ENCODE data around the gene NPW.

NPW gene

DNA sequence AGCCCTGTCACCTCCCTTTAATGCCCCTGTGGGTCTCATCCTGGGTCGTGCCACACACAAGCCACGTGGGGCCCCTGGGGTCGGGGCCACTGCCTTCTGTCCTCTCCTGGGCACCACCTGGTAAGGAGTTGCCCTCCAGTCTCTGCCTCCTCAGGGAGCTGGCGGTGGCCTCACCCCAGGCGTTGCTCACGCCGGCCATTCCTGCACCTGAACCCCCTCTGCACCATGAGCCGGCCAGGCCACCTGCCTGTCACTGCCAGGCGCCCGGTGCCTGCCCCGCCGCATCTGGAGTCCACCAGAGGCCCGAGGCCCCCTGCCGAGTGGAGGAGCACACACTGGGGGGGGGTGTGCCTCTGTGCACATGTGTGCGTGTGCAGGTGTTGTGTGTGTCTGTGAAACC, 17.5 kb downstream of the NPW start:
- DNase-seq = no peak

DNA sequence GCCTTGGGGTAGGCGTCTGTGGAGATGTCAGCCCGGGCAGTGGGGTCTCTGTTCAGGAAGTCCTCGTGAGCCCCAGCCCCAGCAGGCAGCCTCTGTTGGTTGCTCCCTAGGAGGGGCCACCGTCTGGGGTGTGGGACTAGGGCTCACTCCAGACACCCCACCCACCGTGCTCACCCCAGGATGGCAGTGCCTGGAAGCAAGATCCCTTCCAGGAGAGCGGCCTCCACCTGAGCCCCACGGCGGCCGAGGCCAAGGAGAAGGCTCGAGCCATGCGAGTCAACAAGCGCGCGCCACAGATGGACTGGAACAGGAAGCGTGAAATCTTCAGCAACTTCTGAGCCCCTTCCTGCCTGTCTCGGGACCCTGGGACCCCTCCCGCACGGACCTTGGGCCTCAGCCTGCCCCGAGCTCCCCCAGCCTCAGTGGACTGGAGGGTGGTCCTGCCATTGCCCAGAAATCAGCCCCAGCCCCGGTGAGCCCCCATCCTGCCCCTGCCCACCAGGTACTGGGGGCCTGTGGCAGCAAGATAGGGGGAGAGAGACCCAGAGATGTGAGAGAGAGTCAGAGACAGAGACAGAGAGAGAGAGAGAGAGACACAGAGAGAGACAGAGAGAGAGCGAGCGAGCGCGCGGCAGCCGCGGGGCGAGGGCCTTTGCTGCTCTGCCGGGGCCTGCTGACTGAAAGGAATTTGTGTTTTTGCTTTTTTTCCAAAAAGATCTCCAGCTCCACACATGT, 18.2 kb downstream of the NPW start:
- no peak for DNase-seq

GRCh38 chr16:2038382-2039231, 19.0 kb downstream of the NPW start:
- DNase-seq = no peak

DNA sequence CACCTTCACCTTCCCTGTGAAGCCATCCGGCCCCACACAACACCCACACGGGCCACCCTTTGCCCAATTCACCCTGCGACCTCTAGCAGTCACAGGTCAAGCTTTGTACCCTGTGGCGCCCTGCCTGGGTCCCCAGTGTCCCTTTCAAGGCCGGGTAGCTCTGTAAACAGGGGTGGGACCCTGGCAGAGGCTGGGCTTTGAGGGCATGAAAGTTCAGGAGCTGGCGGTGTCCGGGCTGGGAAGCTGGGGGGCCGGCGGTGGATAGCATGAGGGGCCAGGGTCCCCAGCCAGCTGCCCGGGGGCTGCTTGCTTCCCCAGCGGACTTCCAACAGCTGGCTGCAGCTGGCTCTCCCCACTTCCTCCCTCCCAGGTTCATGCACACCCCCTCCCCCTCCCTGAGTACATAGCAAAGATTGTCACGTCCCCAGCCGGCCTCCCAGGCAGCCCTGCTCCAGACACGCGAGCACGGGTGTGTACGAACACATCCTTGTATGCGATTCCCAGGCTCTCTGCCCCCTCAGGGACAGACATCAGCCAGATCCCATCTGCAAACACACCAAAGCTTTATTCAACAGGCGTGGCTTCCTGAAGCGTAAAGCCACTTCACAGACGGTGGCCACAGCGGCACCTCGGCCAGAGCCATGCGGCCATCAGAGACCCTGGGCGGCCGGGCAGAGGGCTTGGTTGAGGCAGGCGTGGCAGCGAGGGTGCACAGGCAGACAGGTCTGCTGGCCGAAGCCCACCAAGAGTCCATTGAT, 19.9 kb downstream of the NPW start:
- DNase-seq = peak; percentile 17

DNA sequence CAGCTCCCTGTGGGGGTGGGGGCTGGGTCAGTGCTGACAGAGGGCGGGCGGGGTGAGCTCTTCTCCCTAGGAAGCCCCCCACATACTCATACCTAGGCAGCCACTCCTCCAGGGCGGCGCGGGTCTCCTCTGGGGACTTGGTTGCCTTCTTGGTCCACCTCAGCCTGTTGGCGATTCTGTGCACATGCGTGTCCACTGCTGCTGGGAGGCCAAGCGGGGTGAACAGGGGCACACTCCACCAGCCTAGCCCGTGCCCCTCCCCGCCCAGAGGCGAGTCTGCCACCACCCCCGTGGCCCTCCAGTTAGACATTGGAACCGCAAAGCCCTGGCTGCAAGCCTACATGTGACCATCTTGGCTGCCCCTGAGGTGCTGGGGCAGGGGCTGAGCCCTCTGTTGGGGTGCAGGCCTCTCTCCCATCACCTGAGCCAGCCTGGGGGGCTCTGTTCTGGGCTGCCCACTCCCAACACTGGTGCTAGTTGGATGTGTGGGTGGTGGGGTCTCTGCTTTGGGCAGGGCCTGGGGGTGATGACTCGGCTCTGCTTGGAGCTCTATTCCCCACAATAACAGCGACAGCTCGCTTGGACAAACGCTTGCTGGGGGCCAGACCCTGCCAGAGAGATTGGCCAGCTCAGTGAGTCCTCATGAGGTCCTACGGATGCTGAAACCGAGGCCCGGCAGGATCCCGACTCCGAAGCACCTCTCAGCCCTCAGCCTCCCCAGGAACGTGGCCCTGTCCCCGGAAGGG, 20.6 kb downstream of the NPW start:
- DNase-seq = no peak

DNA sequence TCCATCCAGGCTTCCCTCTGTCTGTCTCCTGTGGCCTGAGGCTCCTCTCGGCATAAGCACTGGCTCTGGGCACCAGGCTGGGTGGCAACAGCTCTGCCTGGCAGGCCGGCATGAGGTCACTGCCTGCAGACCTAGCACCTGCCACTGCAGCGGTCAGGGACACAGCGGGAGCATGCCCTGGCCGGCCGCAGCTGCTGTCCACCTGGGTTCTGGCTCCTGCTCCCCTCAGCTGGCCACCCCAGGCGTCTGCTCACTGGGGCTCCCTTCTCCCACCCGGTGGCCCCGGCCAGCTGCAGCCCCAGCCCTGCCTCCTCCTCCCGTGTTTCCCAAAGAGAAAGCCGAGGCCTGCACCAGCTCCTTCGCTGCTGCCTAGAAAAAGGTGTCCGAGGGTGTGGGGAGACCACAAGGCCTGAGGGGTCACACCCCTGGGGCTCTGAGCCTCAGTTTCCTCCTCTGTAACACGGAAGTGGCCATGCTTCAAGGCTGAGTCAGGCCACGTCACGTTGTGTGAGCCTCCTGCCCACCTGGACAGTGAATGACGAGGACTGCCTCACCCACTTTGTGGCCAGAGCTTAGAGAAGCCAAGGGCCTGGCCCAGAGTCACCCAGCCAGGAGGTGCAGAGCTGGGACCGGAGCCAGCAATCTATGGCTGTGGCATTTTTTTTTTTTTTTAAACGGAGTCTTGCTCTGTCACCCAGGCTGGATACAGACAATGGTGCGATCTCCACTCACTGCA, 21.4 kb downstream of the NPW start:
- DNase-seq = no peak

- DNase-seq = peak; percentile 88
These were observed 22.8 kb downstream of the NPW start for GRCh38 chr16:2042171-2042985.

- DNase-seq = peak; percentile 85
These were observed 23.5 kb downstream of the NPW start for GRCh38 chr16:2042986-2043666.

DNA sequence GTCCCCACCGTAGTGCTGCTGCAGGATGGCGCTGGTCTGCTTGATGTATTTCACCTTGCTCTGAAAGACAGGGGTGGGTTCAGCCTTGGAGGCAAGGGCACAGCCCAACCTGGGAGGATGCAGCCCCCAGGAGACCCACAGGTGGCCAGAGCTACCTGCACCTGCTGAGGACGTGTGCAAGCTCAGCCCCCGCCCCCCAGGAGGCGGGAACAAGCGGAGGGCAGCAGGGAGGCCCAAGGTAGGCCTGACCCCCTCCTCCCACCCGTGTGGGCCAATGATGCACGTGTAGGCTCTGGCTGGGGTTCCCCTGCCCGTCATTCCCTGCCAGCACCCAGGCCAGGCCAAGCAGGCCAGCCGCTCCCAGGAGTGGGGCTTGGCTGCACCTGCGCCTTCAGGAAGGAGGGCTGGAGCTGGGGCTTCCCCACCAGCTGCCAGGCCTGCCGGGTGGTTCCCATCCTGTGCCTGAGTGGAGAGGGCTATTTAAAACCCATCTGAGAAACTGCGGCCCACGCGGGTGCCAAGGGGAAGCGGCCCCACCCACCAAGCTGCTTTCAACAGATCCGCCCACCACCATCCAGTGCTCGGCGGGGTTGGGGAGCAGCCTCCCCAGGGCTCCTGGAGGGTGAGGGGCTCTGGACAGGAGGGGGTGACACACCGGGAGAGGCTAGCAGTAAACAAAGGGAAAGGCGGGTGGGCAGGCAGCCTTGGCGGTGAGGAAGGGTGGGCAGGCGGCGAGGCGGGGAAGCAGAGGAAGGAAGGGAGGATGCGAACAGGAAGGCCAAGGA, 24.3 kb downstream of the NPW start:
- peak; percentile 47 for DNase-seq

- DNase-seq = peak; percentile 9
These were observed 25.0 kb downstream of the NPW start for GRCh38 chr16:2044541-2044940.

- no peak for DNase-seq
These were observed 26.6 kb downstream of the NPW start for GRCh38 chr16:2045965-2046892.

DNA sequence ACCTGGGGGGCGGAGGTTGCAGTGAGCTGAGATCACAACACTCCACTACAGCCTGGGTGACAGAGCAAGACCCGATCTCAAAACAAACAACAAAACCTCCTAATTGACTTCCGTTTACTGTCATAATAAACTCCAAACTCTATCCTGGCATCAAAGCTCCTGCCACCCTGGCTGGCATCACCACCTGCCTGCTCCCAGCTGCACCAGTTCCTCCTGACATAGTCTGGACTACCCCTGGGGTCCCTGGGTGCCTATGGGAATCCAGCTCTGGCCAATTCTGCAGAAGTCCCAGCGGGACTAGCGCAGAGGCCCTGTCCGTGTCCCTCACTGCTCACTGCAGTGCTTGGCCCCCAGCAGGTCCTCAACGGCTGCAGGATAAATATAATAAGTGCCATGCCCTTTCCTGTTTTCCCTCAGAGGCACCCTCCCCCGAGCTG, 27.3 kb downstream of the NPW start:
- peak; percentile 50 for DNase-seq

GRCh38 chr16:2047330-2048115, 27.9 kb downstream of the NPW start, which contains the start of the genes NTHL1 and TSC2:
Gene NTHL1, minus strand, starts transcription at chr16:2047834. Its CDS starts 11 bp downstream, at chr16:2047823.
Gene TSC2, plus strand, starts transcription at chr16:2047985. Its CDS starts 631 bp downstream, at chr16:2048616.
- DNase-seq = peak; percentile 84

- no peak for DNase-seq
These were observed 28.5 kb downstream of the NPW start for GRCh38 chr16:2048116-2048543.

- DNase-seq = no peak
These were observed 33.6 kb downstream of the NPW start for GRCh38 chr16:2053211-2053610.

- no peak for DNase-seq
These were observed 34.3 kb downstream of the NPW start for GRCh38 chr16:2053897-2054296.

- DNase-seq = peak; percentile 65
These were observed 35.1 kb downstream of the NPW start for GRCh38 chr16:2054543-2055245.

All from NCI-H510A treated with DMSO at 0.1 percent for 48 hours (cell line).